T-helper 2 cell treated with Interferon-gamma antibody and Interleukin-4, amounts not matched to agents 100 ng/mL and 5 ng/mL, for 36 hours (primary cell): Measurements from ENCODE around the gene PSMB1. TPM values are rescaled to one million over a fixed set of nuclear protein-coding genes. Genes with fewer than 3 reads are reported as not detected.
"Not testable (repeated sequence)": the region's sequence is repeated elsewhere in the genome, so short reads cannot be mapped to it uniquely, and the experiment has no call there.

Experiments used
- intact Hi-C: fragments of 100-400 bp; cut with micrococcal nuclease; formaldehyde crosslinking; loops from one replicate; pipeline ENCODE4 v1.15.1; 2023
- total RNA-seq: library from RNA; stranded (reverse); gene quantifications from 2 replicates; pipeline ENCODE4 v1.2.3, GENCODE V29; 2022

Gene PSMB1
- total RNA-seq, 1 donor from 2014 or later = 186 TPM

GRCh38 chr6:170505306-170505705 is 47.8 kb downstream of the PSMB1 start:
- intact Hi-C loops = no loop called here

GRCh38 chr6:170504479-170504878 is 48.6 kb downstream of the PSMB1 start:
- intact Hi-C loops = no loop called here

GRCh38 chr6:170503414-170503761 is 49.7 kb downstream of the PSMB1 start:
- intact Hi-C loops = no loop called here

GRCh38 chr6:170502733-170503413 is 50.2 kb downstream of the PSMB1 start:
- intact Hi-C loops = not testable (repeated sequence)

GRCh38 chr6:170502268-170502667 is 50.8 kb downstream of the PSMB1 start:
- intact Hi-C loops = not testable (repeated sequence)

- intact Hi-C loops = no loop called here
These were observed 52.0 kb downstream of the PSMB1 start for GRCh38 chr6:170500955-170501590.

GRCh38 chr6:170497841-170498301 is 55.2 kb downstream of the PSMB1 start:
- intact Hi-C loops = no loop called here

- intact Hi-C loops = no loop called here
These were observed 59.8 kb downstream of the PSMB1 start for GRCh38 chr6:170493354-170493753.

GRCh38 chr6:170490259-170490658 is 62.8 kb downstream of the PSMB1 start:
- intact Hi-C loops = no loop called here

GRCh38 chr6:170489836-170490235 is 63.3 kb downstream of the PSMB1 start:
- intact Hi-C loops = no loop called here

- intact Hi-C loops = no loop called here
These were observed 65.3 kb downstream of the PSMB1 start for GRCh38 chr6:170487707-170488329.

- intact Hi-C loops = no loop called here
These were observed 67.9 kb downstream of the PSMB1 start for GRCh38 chr6:170485159-170485558.

Other genes with a start within 250 kb of the PSMB1 start
- gene FAM120B, start 246.5 kb downstream of the PSMB1 start, total RNA-seq = 25.2 and 25.5 TPM in 2 replicates
- gene TBP, start 1.1 kb upstream of the PSMB1 start, total RNA-seq = 19.8 and 22.1 TPM in 2 replicates
- 87.8 and 89.1 TPM in 2 replicates for gene PDCD2, start 31.3 kb upstream of the PSMB1 start, total RNA-seq